Measurements from ENCODE around the gene FIGLA.
A peak's percentile ranks its signal among the peaks of the same experiment; 100 is the strongest.

FIGLA gene

DNA sequence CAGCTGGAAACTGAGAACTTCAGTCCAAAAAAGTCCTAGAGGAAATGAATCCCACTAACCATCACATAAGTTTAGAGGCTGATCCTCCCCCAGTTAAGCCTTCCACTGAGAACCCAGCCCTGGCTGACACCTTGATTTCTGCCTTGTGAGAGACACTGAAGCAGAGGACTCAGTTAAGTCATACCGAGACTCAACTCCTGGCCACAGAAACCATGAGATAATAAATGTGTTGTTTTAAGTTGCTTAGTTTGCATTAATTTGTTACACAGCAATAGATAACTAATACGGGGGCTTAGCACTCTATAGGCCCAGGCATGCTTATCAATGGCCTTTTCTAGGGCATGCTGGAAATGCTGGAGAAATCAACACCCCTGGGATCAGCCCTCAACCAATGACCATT is 19.0 kb downstream of the FIGLA start:
- Mint-ChIP-seq H3K36me3 (ENCODE audit: low read depth) (peaks cover 4% of the 10 kb centered on the region), H3K4me1 (ENCODE audit: low read depth) (peaks cover 18% of the 10 kb centered on the region), H3K4me3 (no peak overlapping the region), H3K9me3 (peaks cover 5% of the 10 kb centered on the region), H3K27me3 (ENCODE audit: low read depth) (peaks cover 63% of the 10 kb centered on the region), H3K27ac (no peak overlapping the region)

DNA sequence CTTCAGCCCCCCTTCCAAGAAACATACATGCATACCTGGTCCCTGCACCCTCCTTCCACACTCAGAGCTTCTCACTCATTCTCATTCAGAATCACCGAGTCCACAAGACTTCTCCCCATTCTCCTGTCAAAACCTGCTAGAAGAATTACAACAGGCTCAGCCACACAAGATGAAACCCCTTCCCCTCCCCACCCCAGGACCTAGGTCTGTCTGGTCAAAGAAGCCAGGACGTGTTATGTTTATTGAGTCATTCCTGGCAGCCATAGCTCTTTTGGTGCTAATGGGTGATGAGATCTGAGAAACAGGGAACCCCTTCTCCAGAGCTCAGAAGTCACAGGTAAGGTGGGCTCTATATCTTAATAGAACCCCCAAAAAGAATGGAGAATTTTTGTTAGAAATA is 21.0 kb downstream of the FIGLA start:
- peaks cover 23% of the 10 kb centered on the region for H3K4me1 Mint-ChIP-seq (ENCODE audit: low read depth)
- no peak overlapping the region for H3K27ac Mint-ChIP-seq
- peaks cover 5% of the 10 kb centered on the region for H3K9me3 Mint-ChIP-seq
- peak overlapping the region; percentile 77 for H3K4me3 Mint-ChIP-seq
- H3K36me3 Mint-ChIP-seq (ENCODE audit: low read depth) = peaks cover 5% of the 10 kb centered on the region
- H3K27me3 Mint-ChIP-seq (ENCODE audit: low read depth) = peaks cover 63% of the 10 kb centered on the region

DNA sequence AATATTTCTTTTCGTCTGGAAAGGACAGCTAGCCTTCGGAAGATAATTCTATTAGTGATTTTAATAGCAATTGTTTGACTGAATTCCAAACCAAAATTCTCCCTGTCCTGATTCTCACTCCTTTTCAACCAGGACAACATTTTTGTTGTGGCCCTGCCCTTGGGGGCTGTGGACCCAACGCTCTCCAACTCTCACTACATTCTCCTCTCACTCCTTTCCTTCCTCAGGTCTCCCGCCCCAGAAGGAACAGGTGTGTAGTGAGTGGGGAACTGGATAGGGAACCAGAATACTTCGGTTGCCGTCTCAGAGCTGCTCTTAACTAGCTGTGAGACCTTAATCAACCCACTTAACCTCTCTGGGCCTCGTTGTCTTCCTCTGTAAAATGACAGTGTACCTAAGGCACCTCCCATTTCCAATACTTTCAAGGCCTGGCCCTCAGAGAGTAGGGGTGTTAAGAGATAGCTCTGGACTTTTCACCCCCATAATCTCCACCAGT is 21.8 kb downstream of the FIGLA start:
- Mint-ChIP-seq H3K9me3 (peaks cover 3% of the 10 kb centered on the region), H3K4me1 (ENCODE audit: low read depth) (peaks cover 22% of the 10 kb centered on the region), H3K4me3 (peak overlapping the region; percentile 77), H3K27me3 (ENCODE audit: low read depth) (peaks cover 57% of the 10 kb centered on the region), H3K36me3 (ENCODE audit: low read depth) (peaks cover 4% of the 10 kb centered on the region), H3K27ac (peak overlapping the region; percentile 84)

DNA sequence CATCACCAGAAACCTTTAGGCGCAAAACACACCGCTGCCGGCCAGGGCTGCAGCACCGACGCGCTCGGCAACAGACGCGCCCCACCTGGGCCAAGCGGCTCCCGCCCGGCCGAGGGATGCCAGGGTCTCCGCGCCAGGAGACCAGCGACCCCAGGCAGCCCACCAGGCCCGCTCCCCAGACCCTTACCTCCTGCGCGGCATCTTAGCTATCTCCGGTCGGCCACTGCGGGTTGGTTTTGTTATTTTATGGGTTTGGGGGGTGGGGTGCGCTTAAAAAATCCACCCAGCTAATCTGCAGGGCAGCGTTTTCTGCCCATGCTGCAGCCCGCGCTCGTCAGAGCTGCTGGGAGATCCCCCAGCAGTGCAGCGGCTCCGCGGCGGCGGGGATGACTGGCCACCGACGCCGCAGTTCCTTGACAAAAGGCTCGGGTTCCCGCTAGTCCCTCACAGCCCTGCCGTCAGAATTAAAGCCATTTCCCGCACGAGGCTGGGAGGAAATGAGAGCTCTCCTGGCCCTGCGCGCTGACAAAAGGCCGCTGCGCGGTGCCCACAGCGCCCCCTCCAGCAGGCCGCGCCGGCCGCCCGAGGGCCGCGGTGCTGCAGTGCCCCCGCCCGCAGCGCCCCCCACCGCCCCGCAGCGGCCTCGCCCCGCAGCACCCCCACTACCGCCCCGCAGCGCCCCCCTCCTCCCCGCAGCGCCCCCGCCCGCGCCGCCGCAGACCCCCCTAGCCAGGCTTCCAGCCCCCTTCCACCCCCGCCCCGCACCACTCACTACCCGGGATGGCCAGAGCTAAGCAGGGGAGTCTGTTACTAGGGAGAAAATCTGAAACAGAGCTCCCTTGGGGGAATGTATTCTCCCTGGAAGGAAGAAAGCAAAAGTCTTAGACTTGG is 22.5 kb downstream of the FIGLA start, which contains the start of gene ADD2:
Gene ADD2, minus strand, starts transcription at position 502 of the 891 bp plus-strand sequence. CDS start 61,792 bp downstream, outside the sequence.
- Mint-ChIP-seq H3K27ac (peak within 1 kb of the TSS; percentile 84), H3K27me3 (ENCODE audit: low read depth) (peaks cover 52% of the 10 kb centered on the region), H3K4me1 (ENCODE audit: low read depth) (peaks cover 21% of the 10 kb centered on the region), H3K36me3 (ENCODE audit: low read depth) (peaks cover 3% of the 10 kb centered on the region), H3K9me3 (no peaks in the 10 kb centered on the region), H3K4me3 (peak within 1 kb of the TSS; percentile 87)

DNA sequence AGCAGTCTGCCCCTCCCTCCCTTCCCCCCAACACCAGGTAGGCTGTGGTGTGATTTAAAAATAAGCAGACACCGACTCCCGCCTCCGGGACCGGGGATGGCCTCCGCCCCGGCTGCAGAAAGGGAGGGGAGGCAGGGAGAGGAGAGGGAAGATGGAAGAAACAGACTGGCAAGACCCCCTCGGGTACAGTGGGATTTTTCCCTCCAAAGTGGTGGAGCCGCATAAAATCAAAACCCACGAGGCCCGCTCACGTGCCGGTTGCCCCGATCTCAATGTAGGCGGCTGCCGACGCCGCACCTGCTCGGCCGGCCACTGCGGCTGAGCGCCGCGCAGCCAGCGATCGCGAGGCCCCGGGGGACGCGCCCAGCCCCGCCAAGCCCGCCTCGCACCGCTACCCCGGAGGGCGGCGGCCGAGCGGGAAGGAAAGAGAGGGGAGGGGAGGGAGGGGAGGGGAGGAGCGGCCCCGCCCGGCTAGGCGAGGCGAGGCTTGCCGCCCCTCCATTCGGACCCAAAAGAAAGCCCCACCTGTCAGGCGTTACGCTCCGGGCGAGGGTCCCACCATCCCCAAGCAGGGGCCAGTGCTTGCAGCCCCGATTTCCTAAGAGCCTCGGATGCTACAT is 23.3 kb downstream of the FIGLA start:
- H3K9me3 Mint-ChIP-seq = no peaks in the 10 kb centered on the region
- peaks cover 47% of the 10 kb centered on the region for H3K27me3 Mint-ChIP-seq (ENCODE audit: low read depth)
- H3K27ac Mint-ChIP-seq = peak overlapping the region; percentile 76
- H3K4me1 Mint-ChIP-seq (ENCODE audit: low read depth) = peaks cover 21% of the 10 kb centered on the region
- H3K36me3 Mint-ChIP-seq (ENCODE audit: low read depth) = peaks cover 3% of the 10 kb centered on the region
- H3K4me3 Mint-ChIP-seq = peak overlapping the region; percentile 87

DNA sequence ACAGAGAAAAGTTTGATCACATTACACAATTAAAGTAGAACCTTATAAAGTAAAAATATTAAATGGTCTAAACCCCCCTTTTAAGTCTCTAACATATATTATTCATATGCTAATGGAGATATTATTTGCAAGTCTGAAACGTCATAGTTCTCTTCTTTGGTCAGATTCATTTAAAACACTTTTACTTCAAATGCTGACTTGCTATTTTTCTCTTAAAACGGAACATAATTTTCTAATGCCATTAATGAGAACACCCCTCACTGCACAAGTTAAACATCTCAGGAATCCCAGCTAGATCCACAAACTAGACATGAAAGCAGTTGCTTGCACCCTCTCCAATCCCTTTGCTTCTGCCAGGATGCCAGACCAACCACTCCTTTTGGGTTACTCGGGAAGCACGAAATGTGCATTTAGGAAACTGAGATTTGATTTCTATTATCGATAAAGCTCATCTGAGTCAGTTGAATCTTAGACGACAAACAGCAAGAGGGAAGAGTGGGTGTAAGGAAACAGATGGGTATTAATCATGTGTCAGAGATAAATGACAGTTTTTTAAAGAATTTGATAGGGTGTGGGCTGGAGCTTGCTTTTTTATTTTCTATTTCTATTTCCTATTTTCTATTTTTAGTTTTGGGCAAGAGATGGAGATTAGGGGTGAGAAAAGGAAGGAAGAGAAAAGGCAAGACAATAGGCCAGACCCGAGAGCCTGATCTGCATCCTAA is 23.9 kb downstream of the FIGLA start:
- Mint-ChIP-seq H3K27me3 (ENCODE audit: low read depth) (peaks cover 46% of the 10 kb centered on the region), H3K4me3 (peak overlapping the region; percentile 84), H3K36me3 (ENCODE audit: low read depth) (peaks cover 3% of the 10 kb centered on the region), H3K27ac (peak overlapping the region; percentile 26), H3K4me1 (ENCODE audit: low read depth) (peaks cover 21% of the 10 kb centered on the region), H3K9me3 (no peaks in the 10 kb centered on the region)

DNA sequence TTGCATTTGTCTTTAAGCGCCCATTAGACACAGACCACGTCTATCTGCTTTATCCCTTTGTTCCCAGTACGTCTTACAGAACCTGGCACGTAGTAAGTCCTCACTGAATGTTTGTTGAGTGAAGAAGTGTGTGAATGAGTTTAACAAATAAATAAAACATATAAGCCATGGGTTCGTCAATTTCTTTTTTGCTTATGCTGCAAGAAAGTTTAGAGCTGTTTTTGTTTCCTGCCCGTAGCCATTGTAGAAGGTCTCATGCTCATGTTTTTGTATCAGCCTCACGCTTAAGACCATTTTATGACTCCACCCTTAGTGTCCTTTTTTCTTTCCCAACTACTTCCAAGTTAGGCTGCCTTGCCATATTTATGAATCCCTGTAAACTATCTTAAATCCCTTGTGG is 24.9 kb downstream of the FIGLA start:
- H3K4me3 Mint-ChIP-seq = no peak overlapping the region
- peaks cover 16% of the 10 kb centered on the region for H3K4me1 Mint-ChIP-seq (ENCODE audit: low read depth)
- no peak overlapping the region for H3K27ac Mint-ChIP-seq
- peaks cover 3% of the 10 kb centered on the region for H3K36me3 Mint-ChIP-seq (ENCODE audit: low read depth)
- H3K9me3 Mint-ChIP-seq = no peaks in the 10 kb centered on the region
- peaks cover 46% of the 10 kb centered on the region for H3K27me3 Mint-ChIP-seq (ENCODE audit: low read depth)

DNA sequence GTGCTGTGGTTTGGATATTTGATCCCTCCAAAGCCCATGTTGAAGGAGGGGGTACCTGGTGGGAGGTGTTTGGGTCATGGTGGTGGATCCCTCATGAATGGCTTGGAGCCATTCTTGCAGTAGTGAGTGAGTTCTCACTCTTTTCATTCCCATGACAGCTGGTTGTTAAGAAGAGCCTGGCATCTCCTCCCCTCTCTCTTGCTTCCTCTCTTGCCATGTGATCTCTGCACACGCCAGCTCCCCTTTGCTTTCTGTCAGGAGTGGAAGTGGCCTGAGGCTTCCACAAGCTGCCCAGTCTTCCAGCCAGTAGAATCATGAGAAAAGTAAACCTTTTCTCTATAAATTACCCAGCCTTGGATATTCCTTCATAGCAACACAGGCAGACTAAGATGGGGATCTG is 31.0 kb downstream of the FIGLA start:
- Mint-ChIP-seq H3K4me1 (ENCODE audit: low read depth) (no peaks in the 10 kb centered on the region), H3K27me3 (ENCODE audit: low read depth) (peaks cover 11% of the 10 kb centered on the region), H3K36me3 (ENCODE audit: low read depth) (no peaks in the 10 kb centered on the region), H3K4me3 (no peak overlapping the region), H3K9me3 (no peaks in the 10 kb centered on the region), H3K27ac (no peak overlapping the region)

DNA sequence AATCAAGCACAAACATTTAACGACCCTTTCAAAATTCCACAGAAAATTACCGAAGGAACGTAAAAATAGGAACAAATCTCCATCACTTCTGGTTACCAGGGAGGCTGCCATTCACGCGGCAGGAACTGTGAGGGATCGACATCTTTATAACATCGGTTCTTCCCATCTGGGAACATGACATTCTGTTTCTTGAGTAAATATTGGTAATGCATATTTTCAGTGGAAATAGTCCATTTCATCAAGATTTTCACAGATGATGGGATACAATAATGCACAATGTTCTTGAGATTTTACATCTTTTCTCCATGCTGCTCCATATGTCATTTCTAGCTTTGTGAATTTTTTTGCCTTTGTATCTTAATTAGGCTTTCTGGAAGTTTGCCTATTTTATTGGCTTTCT is 32.5 kb downstream of the FIGLA start:
- no peaks in the 10 kb centered on the region for H3K4me1 Mint-ChIP-seq (ENCODE audit: low read depth)
- H3K9me3 Mint-ChIP-seq = no peaks in the 10 kb centered on the region
- H3K4me3 Mint-ChIP-seq = no peak overlapping the region
- H3K27ac Mint-ChIP-seq = no peak overlapping the region
- H3K27me3 Mint-ChIP-seq (ENCODE audit: low read depth) = peaks cover 6% of the 10 kb centered on the region
- no peaks in the 10 kb centered on the region for H3K36me3 Mint-ChIP-seq (ENCODE audit: low read depth)

DNA sequence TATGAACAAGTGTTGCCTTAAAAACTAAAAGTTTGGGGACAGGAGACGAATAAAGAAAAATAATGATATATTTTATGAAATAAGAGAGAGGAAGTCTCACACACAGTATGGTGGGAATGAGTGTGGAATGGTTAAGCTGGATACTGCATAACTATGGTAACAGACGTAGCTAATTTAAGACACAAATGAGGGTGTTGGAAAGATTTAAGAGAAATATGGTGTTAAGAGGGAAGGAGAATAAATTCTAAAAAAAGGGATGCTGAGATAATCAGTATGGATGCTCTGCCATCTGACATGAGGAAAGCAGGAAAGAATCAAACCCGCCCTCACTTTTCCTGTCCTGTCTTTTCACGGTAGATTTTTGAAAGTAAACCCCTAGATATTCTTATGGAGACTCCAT is 33.1 kb downstream of the FIGLA start:
- H3K4me3 Mint-ChIP-seq = no peak overlapping the region
- peaks cover 6% of the 10 kb centered on the region for H3K27me3 Mint-ChIP-seq (ENCODE audit: low read depth)
- H3K9me3 Mint-ChIP-seq = no peaks in the 10 kb centered on the region
- H3K36me3 Mint-ChIP-seq (ENCODE audit: low read depth) = no peaks in the 10 kb centered on the region
- no peak overlapping the region for H3K27ac Mint-ChIP-seq
- H3K4me1 Mint-ChIP-seq (ENCODE audit: low read depth) = no peaks in the 10 kb centered on the region

DNA sequence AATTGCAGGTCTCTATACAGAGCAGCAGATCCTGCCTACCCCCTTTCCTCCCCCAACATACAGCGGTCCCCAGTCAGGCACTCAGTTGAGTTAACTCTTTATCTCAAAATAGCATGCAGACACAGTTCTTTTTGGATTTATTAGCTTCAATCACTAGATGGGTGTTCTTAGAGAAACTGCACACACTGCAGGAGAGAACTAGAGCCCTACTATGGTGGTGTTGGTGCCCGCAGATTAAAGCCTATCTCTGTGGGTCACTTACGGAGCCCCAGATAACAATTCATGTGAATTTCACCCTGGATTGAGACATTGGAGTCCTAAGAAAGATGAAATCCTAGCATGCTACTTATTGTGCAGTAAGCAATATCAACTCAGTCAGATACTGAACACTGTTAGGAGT is 34.3 kb downstream of the FIGLA start:
- Mint-ChIP-seq H3K9me3 (no peaks in the 10 kb centered on the region), H3K4me1 (ENCODE audit: low read depth) (no peaks in the 10 kb centered on the region)

DNA sequence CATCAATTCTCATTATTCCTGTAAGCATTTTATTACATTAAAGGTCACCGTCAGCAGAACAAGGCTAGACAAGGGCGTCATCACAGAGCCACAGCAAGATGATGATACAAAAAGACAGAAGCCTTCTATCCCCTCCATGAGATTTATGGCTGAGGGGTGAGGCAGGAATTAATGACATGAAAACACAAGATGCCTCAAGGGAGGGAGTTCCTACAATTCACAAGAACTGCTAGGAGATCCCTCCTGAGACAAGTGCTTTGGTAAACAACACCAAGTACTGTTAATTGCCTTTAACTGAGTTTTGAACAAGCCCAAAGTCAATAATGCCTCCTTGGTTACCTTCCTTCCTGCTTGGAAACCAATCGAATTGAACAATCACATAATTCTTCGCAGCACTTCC is 36.5 kb downstream of the FIGLA start:
- Mint-ChIP-seq H3K9me3 (no peaks in the 10 kb centered on the region), H3K36me3 (ENCODE audit: low read depth) (no peaks in the 10 kb centered on the region), H3K4me1 (ENCODE audit: low read depth) (no peaks in the 10 kb centered on the region), H3K27ac (no peak overlapping the region), H3K4me3 (no peak overlapping the region), H3K27me3 (ENCODE audit: low read depth) (peaks cover 9% of the 10 kb centered on the region)

More for the DNA sequence above, 34.3 kb downstream of the FIGLA start:
- Mint-ChIP-seq H3K27me3 (ENCODE audit: low read depth) (peaks cover 6% of the 10 kb centered on the region), H3K4me3 (no peak overlapping the region), H3K36me3 (ENCODE audit: low read depth) (no peaks in the 10 kb centered on the region), H3K27ac (no peak overlapping the region)

DNA sequence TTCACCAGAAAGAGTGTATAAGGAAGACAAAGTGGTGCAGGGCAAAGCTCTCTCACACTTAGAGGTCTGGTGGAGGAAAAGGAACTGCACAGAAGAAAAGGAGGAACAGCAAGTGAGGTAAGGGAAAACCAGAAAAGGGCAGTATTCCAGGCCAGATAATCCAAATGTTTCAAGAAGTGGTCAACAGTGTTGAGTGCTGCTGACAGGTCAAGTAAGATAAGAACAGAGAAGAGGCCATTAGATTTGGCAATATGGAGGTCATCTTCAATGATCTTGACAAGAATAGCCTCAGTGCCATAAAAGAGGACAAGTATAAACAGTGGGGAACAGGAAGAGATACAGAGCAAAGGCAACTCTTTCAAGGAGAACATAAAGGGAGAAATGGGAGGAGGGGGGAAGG is 37.4 kb downstream of the FIGLA start:
- Mint-ChIP-seq H3K27ac (no peak overlapping the region), H3K4me3 (no peak overlapping the region), H3K27me3 (ENCODE audit: low read depth) (peaks cover 9% of the 10 kb centered on the region), H3K36me3 (ENCODE audit: low read depth) (no peaks in the 10 kb centered on the region), H3K9me3 (no peaks in the 10 kb centered on the region), H3K4me1 (ENCODE audit: low read depth) (no peaks in the 10 kb centered on the region)

DNA sequence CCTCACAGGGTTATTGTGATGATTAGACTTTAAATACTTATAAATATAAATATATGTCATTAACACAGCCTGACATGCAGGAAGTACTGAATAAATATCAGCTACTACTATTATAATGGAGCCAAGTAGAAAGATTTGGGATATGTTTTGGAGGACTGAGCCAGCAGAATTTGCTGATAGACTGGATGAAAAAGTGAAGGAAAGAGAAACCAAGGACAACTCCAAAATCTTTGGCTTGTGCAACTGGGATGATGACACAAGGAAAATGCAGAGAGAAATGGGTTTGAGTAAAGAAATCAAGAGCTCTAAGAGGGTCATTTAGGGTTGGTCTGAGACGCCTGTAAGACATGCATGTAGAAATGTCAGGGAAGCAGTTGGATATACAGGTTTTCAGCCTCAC is 38.0 kb downstream of the FIGLA start:
- H3K4me3 Mint-ChIP-seq = no peak overlapping the region
- peaks cover 9% of the 10 kb centered on the region for H3K27me3 Mint-ChIP-seq (ENCODE audit: low read depth)
- no peak overlapping the region for H3K27ac Mint-ChIP-seq
- no peaks in the 10 kb centered on the region for H3K4me1 Mint-ChIP-seq (ENCODE audit: low read depth)
- peaks cover under 1% of the 10 kb centered on the region for H3K36me3 Mint-ChIP-seq (ENCODE audit: low read depth)
- peaks cover 1% of the 10 kb centered on the region for H3K9me3 Mint-ChIP-seq

All from T-helper 1 cell treated with Interleukin-12 subunit alpha and Interleukin-12 subunit beta and Interleukin-4 antibody, amounts not matched to agents 30 μg/mL and 1 μg/mL, for 36 hours (primary cell).